Ascending aorta (tissue), 2 donors: ENCODE data around the gene PPP3CB. TPM values are rescaled to one million over a fixed set of nuclear protein-coding genes. Genes with fewer than 3 reads are reported as not detected.

Experiments
- DNase-seq, 2 donors: peaks; one replicate each; pipeline ENCODE4 v3.0.0-alpha.2; 2019; ENCODE audit warnings: low spot score in 2 of 2
- H3K27ac ChIP-seq, 2 donors: fragments of 200-600 bp; sonication (generic); one replicate each; pipeline ENCODE4 v1.5.1; 2016 to 2017; ENCODE audit warnings: mild to moderate bottlenecking in 1 of 2
- H3K27me3 ChIP-seq: fragments of 200-600 bp; sonication (generic); one replicate; pipeline ENCODE4 v1.5.1; 2017
- H3K36me3 ChIP-seq, 2 donors: fragments of 200-600 bp; sonication (generic); one replicate each; pipeline ENCODE4 v1.5.1; 2016
- H3K4me1 ChIP-seq, 2 donors: fragments of 200-600 bp; sonication (generic); one replicate each; pipeline ENCODE4 v1.5.1; 2016 to 2017; ENCODE audit warnings: mild to moderate bottlenecking in 1 of 2
- H3K4me3 ChIP-seq, 2 donors: fragments of 200-600 bp; sonication (generic); one replicate each; pipeline ENCODE4 v1.5.1; 2016 to 2017; ENCODE audit warnings: mild to moderate bottlenecking in 1 of 2
- H3K9me3 ChIP-seq, 2 donors: fragments of 200-600 bp; sonication (generic); one replicate each; pipeline ENCODE4 v1.5.1; 2016
- intact Hi-C: fragments of 100-400 bp; cut with DNase I; formaldehyde crosslinking; loops from one replicate; pipeline ENCODE4 v1.15.1; 2023
- total RNA-seq: library from RNA; depleted of rRNA; stranded (reverse); fragments of >200 nt; gene quantifications from one replicate; pipeline ENCODE4 v1.1.0, GENCODE V29; 2016
- TF ChIP-seq, protein P1 (sequence below), 3 experiments: fragments of 200-600 bp in 2 of 3; fragments of 450-650 bp in 1 of 3; sonication (generic) in 2 of 3; IDR thresholded peaks; one replicate each; pipeline ENCODE4 v1.5.1; 2016 to 2019; ENCODE audit warnings: antibody characterized with exemption in 3 of 3, mild to moderate bottlenecking in 1 of 3, moderate library complexity in 1 of 3

Gene PPP3CB
- total RNA-seq, 1 donor from 2014 or later: 23.0 TPM

DNA sequence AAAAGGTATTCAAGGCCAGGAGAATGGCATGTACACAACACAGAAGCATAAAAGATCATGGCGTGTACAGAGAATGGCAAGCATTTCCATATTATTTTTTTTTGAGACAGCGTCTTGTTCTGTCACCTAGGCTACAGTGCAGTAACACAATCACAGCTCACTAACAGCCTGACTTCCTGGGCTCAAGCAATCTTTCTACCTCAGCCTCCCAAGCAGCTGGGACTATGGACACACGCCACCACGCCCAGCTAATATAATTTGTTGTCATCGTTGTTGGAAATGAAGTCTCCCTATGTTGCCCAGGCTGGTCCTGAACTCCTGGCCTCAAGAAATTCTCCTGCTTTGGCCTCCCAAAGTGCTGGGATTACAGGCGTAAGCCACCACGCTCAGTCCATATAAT lies 109.2 kb downstream of the PPP3CB start:
- no peak for DNase-seq
- Histone ChIP-seq H3K27me3 (no peaks in the 10 kb centered on the region), H3K36me3 (peaks cover 52 to 78% of the 10 kb centered on the region in 2 donors), H3K9me3 (no peaks in the 10 kb centered on the region), H3K4me1 (no peaks in the 10 kb centered on the region), H3K4me3 (no peak overlapping the region), H3K27ac (no peak overlapping the region)
- intact Hi-C loops: no loop called here
- TF ChIP-seq, protein P1, sequence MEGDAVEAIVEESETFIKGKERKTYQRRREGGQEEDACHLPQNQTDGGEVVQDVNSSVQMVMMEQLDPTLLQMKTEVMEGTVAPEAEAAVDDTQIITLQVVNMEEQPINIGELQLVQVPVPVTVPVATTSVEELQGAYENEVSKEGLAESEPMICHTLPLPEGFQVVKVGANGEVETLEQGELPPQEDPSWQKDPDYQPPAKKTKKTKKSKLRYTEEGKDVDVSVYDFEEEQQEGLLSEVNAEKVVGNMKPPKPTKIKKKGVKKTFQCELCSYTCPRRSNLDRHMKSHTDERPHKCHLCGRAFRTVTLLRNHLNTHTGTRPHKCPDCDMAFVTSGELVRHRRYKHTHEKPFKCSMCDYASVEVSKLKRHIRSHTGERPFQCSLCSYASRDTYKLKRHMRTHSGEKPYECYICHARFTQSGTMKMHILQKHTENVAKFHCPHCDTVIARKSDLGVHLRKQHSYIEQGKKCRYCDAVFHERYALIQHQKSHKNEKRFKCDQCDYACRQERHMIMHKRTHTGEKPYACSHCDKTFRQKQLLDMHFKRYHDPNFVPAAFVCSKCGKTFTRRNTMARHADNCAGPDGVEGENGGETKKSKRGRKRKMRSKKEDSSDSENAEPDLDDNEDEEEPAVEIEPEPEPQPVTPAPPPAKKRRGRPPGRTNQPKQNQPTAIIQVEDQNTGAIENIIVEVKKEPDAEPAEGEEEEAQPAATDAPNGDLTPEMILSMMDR (IDR thresholded peaks at IDR 0.05): no peak

Other genes with a start within 250 kb of the PPP3CB start
- 5.3 TPM for gene DNAJC9, start 248.8 kb downstream of the PPP3CB start, total RNA-seq
- 44.5 TPM for gene MRPS16, start 243.4 kb downstream of the PPP3CB start, total RNA-seq
- gene CFAP70, start 137.2 kb downstream of the PPP3CB start, total RNA-seq: not detected
- 63.2 TPM for gene ANXA7, start 82.0 kb downstream of the PPP3CB start, total RNA-seq
- not detected for gene MSS51, start 62.5 kb downstream of the PPP3CB start, total RNA-seq
- 172 TPM for gene USP54, start 95.3 kb upstream of the PPP3CB start, total RNA-seq
- 8.5 TPM for gene MYOZ1, start 145.4 kb upstream of the PPP3CB start, total RNA-seq
- gene SYNPO2L, start 160.0 kb upstream of the PPP3CB start, total RNA-seq: not detected
- gene AGAP5, start 202.1 kb upstream of the PPP3CB start, total RNA-seq: 0.32 TPM
- 65.9 TPM for gene SEC24C, start 248.3 kb upstream of the PPP3CB start, total RNA-seq